ENCODE measurements around the gene KYNU. TPM values are rescaled to one million over a fixed set of nuclear protein-coding genes. Genes with fewer than 3 reads are reported as not detected.
A peak's percentile ranks its signal among the peaks of the same experiment; 100 is the strongest.
"Not testable (repeated sequence)": the region's sequence is repeated elsewhere in the genome, so short reads cannot be mapped to it uniquely, and the experiment has no call there.

Gene KYNU
- total and polyA plus RNA-seq, 2 experiments from 2014 or later: not detected

- Histone ChIP-seq H4K20me1 (ENCODE audit: insufficient read depth) (no peaks in the 10 kb centered on the region), H3K4me2 (ENCODE audit: unreplicated experiment) (no peak overlapping the region), H3K4me1 (ENCODE audit: insufficient read depth) (peaks cover 12% of the 10 kb centered on the region), H3K79me2 (ENCODE audit: insufficient read depth) (no peaks in the 10 kb centered on the region), H3K27ac (no peak overlapping the region), H3K9ac (no peak overlapping the region), H3K9me3 (ENCODE audit: low read depth) (no peaks in the 10 kb centered on the region), H3K9me2 (ENCODE audit: insufficient read depth) (no peaks in the 10 kb centered on the region), H3K36me3 (ENCODE audit: low read depth) (no peaks in the 10 kb centered on the region), H3F3A (ENCODE audit: insufficient read depth) (peaks cover 7% of the 10 kb centered on the region; the same call in 1 of the 2 replicates), H3K4me3 (no peak overlapping the region), H2AFZ (no peak overlapping the region), H3K27me3 (replicated peaks; ENCODE audit: insufficient read depth) (no peaks in the 10 kb centered on the region)
- no peak for TF ChIP-seq EZH2 (IDR thresholded peaks at IDR 0.05; ENCODE audit: insufficient read depth, poor library complexity, severe bottlenecking)
- no peak for TF ChIP-seq EZH2phosphoT487 (IDR thresholded peaks at IDR 0.05; ENCODE audit: insufficient read depth, low read depth)
- DNase-seq: no peak
- in situ Hi-C loops (cut with MboI): no loop called here
- 83 to 90% methylated on average over 2 of the region's 2 CpGs for WGBS, 2 experiments (ENCODE audit: low coverage in 1 of 2, low lambda C conversion rate in 2 of 2, missing lambda C conversion rate in 2 of 2)
These were observed 63.3 kb downstream of the KYNU start for GRCh38 chr2:142940606-142941223.

DNA sequence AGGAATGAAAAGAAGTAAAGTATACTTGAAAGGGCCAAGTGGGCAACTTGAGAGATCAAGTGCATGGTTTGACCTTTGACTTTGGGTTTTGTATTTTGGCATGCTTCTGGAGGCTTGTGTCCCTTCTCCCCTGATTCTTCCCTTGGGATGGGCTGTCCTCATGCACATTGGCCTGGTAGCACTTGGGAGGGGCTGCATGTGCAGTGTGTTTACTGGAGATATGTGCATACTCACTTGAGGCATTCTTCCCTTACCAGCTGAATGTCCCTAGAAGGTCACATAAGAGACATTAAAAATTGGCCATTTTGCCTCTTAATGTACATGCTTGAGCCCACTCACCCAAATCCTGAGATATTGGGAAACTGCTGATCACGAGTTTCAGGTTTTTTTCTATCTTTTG lies 65.2 kb downstream of the KYNU start:
- H3K4me2 ChIP-seq (ENCODE audit: unreplicated experiment): no peak overlapping the region
- H3K27ac ChIP-seq: no peak overlapping the region
- H3K27me3 ChIP-seq (replicated peaks; ENCODE audit: insufficient read depth): no peaks in the 10 kb centered on the region
- no peak overlapping the region for H2AFZ ChIP-seq
- peaks cover 12% of the 10 kb centered on the region for H3K4me1 ChIP-seq (ENCODE audit: insufficient read depth)
- DNase-seq: no peak
- H3K4me3 ChIP-seq: no peak overlapping the region
- H4K20me1 ChIP-seq (ENCODE audit: insufficient read depth): no peaks in the 10 kb centered on the region
- WGBS, 2 experiments (ENCODE audit: low coverage in 1 of 2, low lambda C conversion rate in 2 of 2, missing lambda C conversion rate in 2 of 2): 46 to 57% methylated on average over 1 of the region's 1 CpG
- H3K9me3 ChIP-seq (ENCODE audit: low read depth): no peaks in the 10 kb centered on the region
- no peaks in the 10 kb centered on the region for H3K79me2 ChIP-seq (ENCODE audit: insufficient read depth)
- no peaks in the 10 kb centered on the region for H3K36me3 ChIP-seq (ENCODE audit: low read depth)
- H3F3A ChIP-seq (ENCODE audit: insufficient read depth): peaks cover 7% of the 10 kb centered on the region; the same call in 1 of the 2 replicates
- H3K9me2 ChIP-seq (ENCODE audit: insufficient read depth): no peaks in the 10 kb centered on the region
- TF ChIP-seq EZH2phosphoT487 (IDR thresholded peaks at IDR 0.05; ENCODE audit: insufficient read depth, low read depth) (no peak), EZH2 (IDR thresholded peaks at IDR 0.05; ENCODE audit: insufficient read depth, poor library complexity, severe bottlenecking) (no peak)
- in situ Hi-C loops (cut with MboI): no loop called here
- no peak overlapping the region for H3K9ac ChIP-seq

- H4K20me1 ChIP-seq (ENCODE audit: insufficient read depth): no peaks in the 10 kb centered on the region
- H3K9me3 ChIP-seq (ENCODE audit: low read depth): no peaks in the 10 kb centered on the region
- H3K4me2 ChIP-seq (ENCODE audit: unreplicated experiment): no peak overlapping the region
- TF ChIP-seq EZH2 (IDR thresholded peaks at IDR 0.05; ENCODE audit: insufficient read depth, poor library complexity, severe bottlenecking) (no peak), EZH2phosphoT487 (IDR thresholded peaks at IDR 0.05; ENCODE audit: insufficient read depth, low read depth) (no peak)
- H3K79me2 ChIP-seq (ENCODE audit: insufficient read depth): no peaks in the 10 kb centered on the region
- in situ Hi-C loops (cut with MboI): no loop called here
- no peaks in the 10 kb centered on the region for H3K27me3 ChIP-seq (replicated peaks; ENCODE audit: insufficient read depth)
- H3K36me3 ChIP-seq (ENCODE audit: low read depth): no peaks in the 10 kb centered on the region
- H2AFZ ChIP-seq: no peak overlapping the region
- H3K9ac ChIP-seq: no peak overlapping the region
- H3K27ac ChIP-seq: no peak overlapping the region
- no peaks in the 10 kb centered on the region for H3K9me2 ChIP-seq (ENCODE audit: insufficient read depth)
- peaks cover 12% of the 10 kb centered on the region for H3K4me1 ChIP-seq (ENCODE audit: insufficient read depth)
- peak; percentile 33 for DNase-seq
- H3K4me3 ChIP-seq: no peak overlapping the region
- H3F3A ChIP-seq (ENCODE audit: insufficient read depth): peaks cover 7% of the 10 kb centered on the region; the same call in 1 of the 2 replicates
These were observed 66.8 kb downstream of the KYNU start for GRCh38 chr2:142944264-142944663.

DNA sequence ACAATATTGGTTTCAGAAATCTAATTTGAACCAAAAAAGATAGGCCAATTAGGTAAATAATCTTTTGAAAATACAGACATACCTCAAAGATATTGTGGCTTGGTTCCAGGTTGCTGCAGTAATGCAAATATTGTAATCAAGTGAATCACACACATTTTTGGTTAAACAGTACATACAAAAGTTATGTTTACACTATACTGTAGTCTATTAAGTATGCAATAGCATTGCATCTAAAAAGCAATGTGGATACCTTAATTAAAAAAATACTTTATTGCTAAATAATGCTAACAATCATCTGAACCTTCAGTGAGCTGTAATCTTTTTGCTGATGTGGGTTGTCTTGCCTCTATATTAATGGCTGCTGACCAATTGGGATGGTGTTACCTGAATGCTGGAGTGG lies 67.3 kb downstream of the KYNU start:
- Histone ChIP-seq H3K9ac (no peak overlapping the region), H3K4me3 (no peak overlapping the region), H3F3A (ENCODE audit: insufficient read depth) (peaks cover 7% of the 10 kb centered on the region; the same call in 1 of the 2 replicates), H3K9me3 (ENCODE audit: low read depth) (no peaks in the 10 kb centered on the region), H3K4me1 (ENCODE audit: insufficient read depth) (peaks cover 12% of the 10 kb centered on the region), H3K9me2 (ENCODE audit: insufficient read depth) (no peaks in the 10 kb centered on the region), H4K20me1 (ENCODE audit: insufficient read depth) (no peaks in the 10 kb centered on the region), H3K4me2 (ENCODE audit: unreplicated experiment) (no peak overlapping the region), H3K27ac (no peak overlapping the region), H2AFZ (no peak overlapping the region), H3K79me2 (ENCODE audit: insufficient read depth) (no peaks in the 10 kb centered on the region), H3K36me3 (ENCODE audit: low read depth) (no peaks in the 10 kb centered on the region), H3K27me3 (replicated peaks; ENCODE audit: insufficient read depth) (no peaks in the 10 kb centered on the region)
- peak; percentile 17 for DNase-seq
- TF ChIP-seq EZH2 (IDR thresholded peaks at IDR 0.05; ENCODE audit: insufficient read depth, poor library complexity, severe bottlenecking): no peak
- TF ChIP-seq EZH2phosphoT487 (IDR thresholded peaks at IDR 0.05; ENCODE audit: insufficient read depth, low read depth): no peak
- in situ Hi-C loops (cut with MboI): no loop called here

- H3K4me2 ChIP-seq (ENCODE audit: unreplicated experiment): no peak overlapping the region
- no peak for TF ChIP-seq EZH2phosphoT487 (IDR thresholded peaks at IDR 0.05; ENCODE audit: insufficient read depth, low read depth)
- no peak for TF ChIP-seq EZH2 (IDR thresholded peaks at IDR 0.05; ENCODE audit: insufficient read depth, poor library complexity, severe bottlenecking)
- no peak overlapping the region for H2AFZ ChIP-seq
- H3F3A ChIP-seq (ENCODE audit: insufficient read depth): peaks cover 7% of the 10 kb centered on the region; the same call in 1 of the 2 replicates
- no peaks in the 10 kb centered on the region for H4K20me1 ChIP-seq (ENCODE audit: insufficient read depth)
- in situ Hi-C loops (cut with MboI): no loop called here
- no peaks in the 10 kb centered on the region for H3K27me3 ChIP-seq (replicated peaks; ENCODE audit: insufficient read depth)
- no peaks in the 10 kb centered on the region for H3K79me2 ChIP-seq (ENCODE audit: insufficient read depth)
- H3K9me3 ChIP-seq (ENCODE audit: low read depth): no peaks in the 10 kb centered on the region
- H3K27ac ChIP-seq: no peak overlapping the region
- 63 to 68% methylated on average over 1 of the region's 1 CpG for WGBS, 2 experiments (ENCODE audit: low coverage in 1 of 2, low lambda C conversion rate in 2 of 2, missing lambda C conversion rate in 2 of 2)
- H3K36me3 ChIP-seq (ENCODE audit: low read depth): no peaks in the 10 kb centered on the region
- no peak for DNase-seq
- H3K9ac ChIP-seq: no peak overlapping the region
- no peaks in the 10 kb centered on the region for H3K9me2 ChIP-seq (ENCODE audit: insufficient read depth)
- H3K4me3 ChIP-seq: no peak overlapping the region
- H3K4me1 ChIP-seq (ENCODE audit: insufficient read depth): peaks cover 12% of the 10 kb centered on the region
These were observed 69.5 kb downstream of the KYNU start for GRCh38 chr2:142946941-142947340.

GRCh38 chr2:142948723-142949122 lies 71.3 kb downstream of the KYNU start:
- in situ Hi-C loops (cut with MboI): not testable (repeated sequence)

DNA sequence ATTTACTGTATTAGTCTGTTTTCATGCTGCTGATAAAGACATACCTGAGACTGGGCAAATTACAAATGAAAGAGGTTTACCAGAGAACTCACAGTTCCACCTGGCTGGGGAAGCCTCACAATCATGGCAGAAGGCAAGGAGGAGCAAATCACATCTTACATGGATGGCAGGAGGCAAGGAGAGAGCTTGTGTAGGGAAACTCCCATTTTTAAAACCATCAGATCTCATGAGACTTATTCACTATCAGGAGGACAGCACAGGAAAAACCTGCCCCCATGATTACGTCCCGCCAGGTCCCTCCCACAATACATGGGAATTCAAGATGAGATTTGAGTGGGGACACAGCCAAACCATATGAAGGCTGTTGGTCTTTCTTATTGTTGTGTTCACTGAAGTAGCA lies 72.9 kb downstream of the KYNU start:
- H3K36me3 ChIP-seq (ENCODE audit: low read depth); DNase-seq; H3K9ac ChIP-seq; H3K4me2 ChIP-seq (ENCODE audit: unreplicated experiment); H2AFZ ChIP-seq; H3K4me3 ChIP-seq; H3K27me3 ChIP-seq (replicated peaks; ENCODE audit: insufficient read depth); H4K20me1 ChIP-seq (ENCODE audit: insufficient read depth); in situ Hi-C loops (cut with MboI); H3K4me1 ChIP-seq (ENCODE audit: insufficient read depth); H3F3A ChIP-seq (ENCODE audit: insufficient read depth); H3K27ac ChIP-seq; H3K9me2 ChIP-seq (ENCODE audit: insufficient read depth); H3K79me2 ChIP-seq (ENCODE audit: insufficient read depth); H3K9me3 ChIP-seq (ENCODE audit: low read depth): not testable (repeated sequence)
- WGBS, 2 experiments (ENCODE audit: low coverage in 1 of 2, low lambda C conversion rate in 2 of 2, missing lambda C conversion rate in 2 of 2): 75 to 83% methylated on average over 2 of the region's 2 CpGs

More at GRCh38 chr2:142948723-142949122, 71.3 kb downstream of the KYNU start:
- H3K36me3 ChIP-seq (ENCODE audit: low read depth); H3F3A ChIP-seq (ENCODE audit: insufficient read depth); H3K79me2 ChIP-seq (ENCODE audit: insufficient read depth); H4K20me1 ChIP-seq (ENCODE audit: insufficient read depth); DNase-seq; H3K4me2 ChIP-seq (ENCODE audit: unreplicated experiment); H3K9me2 ChIP-seq (ENCODE audit: insufficient read depth); H3K9me3 ChIP-seq (ENCODE audit: low read depth); H3K4me3 ChIP-seq; H3K9ac ChIP-seq; H3K27me3 ChIP-seq (replicated peaks; ENCODE audit: insufficient read depth); H3K27ac ChIP-seq; H2AFZ ChIP-seq: not testable (repeated sequence)
- WGBS, 2 experiments (ENCODE audit: low coverage in 1 of 2, low lambda C conversion rate in 2 of 2, missing lambda C conversion rate in 2 of 2): 23 to 30% methylated on average over 2 of the region's 2 CpGs
- peaks cover 12% of the 10 kb centered on the region for H3K4me1 ChIP-seq (ENCODE audit: insufficient read depth)
